ENCODE data around the gene JAKMIP1. TPM values are rescaled to one million over a fixed set of nuclear protein-coding genes. Genes with fewer than 3 reads are reported as not detected.

JAKMIP1 gene
- total RNA-seq, 1 experiment from 2014 or later, result not detected

DNA sequence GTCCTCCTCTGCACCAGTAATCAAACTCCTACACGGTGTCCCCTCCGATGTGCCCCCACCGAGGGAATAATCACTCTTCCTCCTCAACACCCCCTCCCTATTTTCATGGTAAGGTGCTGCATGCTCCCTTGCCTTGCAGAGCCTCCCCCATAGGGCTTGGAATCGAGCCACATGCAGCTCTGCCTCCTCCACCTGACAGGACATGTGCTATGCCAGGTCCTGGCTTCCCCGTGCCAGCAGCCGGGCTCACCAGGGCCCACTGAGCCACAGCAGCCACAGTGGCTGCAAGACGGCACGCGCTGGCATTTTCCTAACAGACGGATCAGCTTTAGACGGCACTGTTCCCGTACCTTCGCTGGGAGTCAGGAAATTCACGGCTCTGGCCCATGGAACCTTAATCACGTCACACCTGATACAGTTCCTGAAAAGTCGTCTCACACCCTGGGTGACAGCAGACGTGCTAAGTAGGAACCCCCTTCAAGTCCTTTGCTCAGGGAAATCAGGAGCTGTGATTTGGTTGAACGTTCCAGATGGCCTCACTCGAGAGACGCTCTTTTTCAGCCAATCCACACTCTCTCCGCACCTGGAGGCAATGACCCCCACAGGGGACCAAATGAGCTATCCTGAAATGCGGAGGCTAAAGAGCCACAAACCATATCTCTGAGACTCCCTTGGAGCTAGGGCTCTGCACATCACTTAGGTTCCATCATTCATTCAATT, 63.2 kb downstream of the JAKMIP1 start:
- DNase-seq (ENCODE audit: unreplicated experiment), result no peak

GRCh38 chr4:6134612-6135220, 65.6 kb downstream of the JAKMIP1 start:
- no peaks in the 10 kb centered on the region for H3K4me1 Mint-ChIP-seq (ENCODE audit: insufficient read depth, unreplicated experiment)
- no peak overlapping the region for H3K4me3 Mint-ChIP-seq (ENCODE audit: unreplicated experiment)
- no peaks in the 10 kb centered on the region for H3K36me3 Mint-ChIP-seq (ENCODE audit: insufficient read depth, unreplicated experiment)
- BruUV-seq (replicated peaks), result no TSS peak
- TF ChIP-seq, protein P1, sequence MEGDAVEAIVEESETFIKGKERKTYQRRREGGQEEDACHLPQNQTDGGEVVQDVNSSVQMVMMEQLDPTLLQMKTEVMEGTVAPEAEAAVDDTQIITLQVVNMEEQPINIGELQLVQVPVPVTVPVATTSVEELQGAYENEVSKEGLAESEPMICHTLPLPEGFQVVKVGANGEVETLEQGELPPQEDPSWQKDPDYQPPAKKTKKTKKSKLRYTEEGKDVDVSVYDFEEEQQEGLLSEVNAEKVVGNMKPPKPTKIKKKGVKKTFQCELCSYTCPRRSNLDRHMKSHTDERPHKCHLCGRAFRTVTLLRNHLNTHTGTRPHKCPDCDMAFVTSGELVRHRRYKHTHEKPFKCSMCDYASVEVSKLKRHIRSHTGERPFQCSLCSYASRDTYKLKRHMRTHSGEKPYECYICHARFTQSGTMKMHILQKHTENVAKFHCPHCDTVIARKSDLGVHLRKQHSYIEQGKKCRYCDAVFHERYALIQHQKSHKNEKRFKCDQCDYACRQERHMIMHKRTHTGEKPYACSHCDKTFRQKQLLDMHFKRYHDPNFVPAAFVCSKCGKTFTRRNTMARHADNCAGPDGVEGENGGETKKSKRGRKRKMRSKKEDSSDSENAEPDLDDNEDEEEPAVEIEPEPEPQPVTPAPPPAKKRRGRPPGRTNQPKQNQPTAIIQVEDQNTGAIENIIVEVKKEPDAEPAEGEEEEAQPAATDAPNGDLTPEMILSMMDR (IDR thresholded peaks at IDR 0.05; ENCODE audit: unreplicated experiment), result no peak
- peak; percentile 28 for DNase-seq (ENCODE audit: unreplicated experiment)
- no peaks in the 10 kb centered on the region for H3K27me3 Mint-ChIP-seq (ENCODE audit: insufficient read depth, unreplicated experiment)
- H3K9me3 Mint-ChIP-seq (ENCODE audit: unreplicated experiment), result peaks cover 47% of the 10 kb centered on the region
- CTCF ChIA-PET, result interaction anchor here (0.6 kb wide), 1 partner anchor 27 kb away, joined by 3 read pairs; no protein-coding TSS in a partner anchor
- no peak overlapping the region for H3K27ac Mint-ChIP-seq (ENCODE audit: low read depth, unreplicated experiment)
- intact Hi-C loops (cut with micrococcal nuclease), result no loop called here
- POLR2A ChIA-PET, result no interaction called here

More for the DNA sequence above, 63.2 kb downstream of the JAKMIP1 start:
- Mint-ChIP-seq H3K36me3 (ENCODE audit: insufficient read depth, unreplicated experiment) (no peaks in the 10 kb centered on the region), H3K27me3 (ENCODE audit: insufficient read depth, unreplicated experiment) (no peaks in the 10 kb centered on the region), H3K4me1 (ENCODE audit: insufficient read depth, unreplicated experiment) (no peaks in the 10 kb centered on the region), H3K27ac (ENCODE audit: low read depth, unreplicated experiment) (no peak overlapping the region), H3K9me3 (ENCODE audit: unreplicated experiment) (peaks cover 28% of the 10 kb centered on the region), H3K4me3 (ENCODE audit: unreplicated experiment) (no peak overlapping the region)
- intact Hi-C loops (cut with micrococcal nuclease), result no loop called here
- TF ChIP-seq, protein P1 (IDR thresholded peaks at IDR 0.05; ENCODE audit: unreplicated experiment), result no peak
- POLR2A ChIA-PET, result no interaction called here
- CTCF ChIA-PET, result interaction anchor here (0.6 to 0.7 kb wide), 2 partner anchors 34 to 670 kb away, joined by 3 to 4 read pairs; no protein-coding TSS in a partner anchor
- no TSS peak for BruUV-seq (replicated peaks)

DNA sequence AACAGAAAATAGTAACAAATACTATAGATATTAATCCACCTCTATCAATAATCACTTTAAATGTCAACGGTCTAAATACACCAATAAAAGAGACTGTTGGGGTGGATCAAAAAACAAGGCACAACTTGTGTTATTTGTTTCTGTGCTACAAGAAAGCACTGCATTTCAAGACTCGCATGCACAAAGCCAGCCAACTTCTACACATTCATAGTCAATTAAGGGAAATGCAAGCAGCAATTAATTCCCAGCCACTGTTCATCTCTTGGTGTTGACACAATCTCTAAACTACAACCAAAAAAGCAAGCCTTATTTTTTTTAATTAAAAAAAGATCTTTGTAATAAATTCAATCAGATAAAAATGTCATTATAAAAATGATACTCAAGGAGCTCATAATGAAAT, 67.6 kb downstream of the JAKMIP1 start:
- no peaks in the 10 kb centered on the region for H3K27me3 Mint-ChIP-seq (ENCODE audit: insufficient read depth, unreplicated experiment)
- intact Hi-C loops (cut with micrococcal nuclease), result no loop called here

More for the DNA sequence above, 67.6 kb downstream of the JAKMIP1 start:
- no peak for DNase-seq (ENCODE audit: unreplicated experiment)
- Mint-ChIP-seq H3K27ac (ENCODE audit: low read depth, unreplicated experiment) (no peak overlapping the region), H3K4me1 (ENCODE audit: insufficient read depth, unreplicated experiment) (no peaks in the 10 kb centered on the region), H3K9me3 (ENCODE audit: unreplicated experiment) (peaks cover 39% of the 10 kb centered on the region), H3K4me3 (ENCODE audit: unreplicated experiment) (no peak overlapping the region), H3K36me3 (ENCODE audit: insufficient read depth, unreplicated experiment) (no peaks in the 10 kb centered on the region)
- BruUV-seq (replicated peaks), result no TSS peak
- ChIA-PET CTCF (no interaction called here), POLR2A (interaction anchor here (0.7 kb wide), 1 partner anchor 358 kb away, joined by 3 read pairs; no protein-coding TSS in a partner anchor)
- TF ChIP-seq, protein P1 (IDR thresholded peaks at IDR 0.05; ENCODE audit: unreplicated experiment), result no peak
